GM10266 (cell line): ENCODE results near the gene SLC25A30.
"Not testable (repeated sequence)": the region's sequence is repeated elsewhere in the genome, so short reads cannot be mapped to it uniquely, and the experiment has no call there.

Experiments used
- DNase-seq: peaks from one replicate; pipeline ENCODE4 v3.0.0; 2012; ENCODE audit errors: extremely low spot score
- CTCF ChIP-seq: IDR thresholded peaks from 2 replicates; pipeline ENCODE4 v1.5.1; 2012; ENCODE audit warnings: mild to moderate bottlenecking, low read depth; ENCODE audit not compliant: control insufficient read depth, insufficient read depth; ENCODE audit errors: missing control alignments

Gene SLC25A30

DNA sequence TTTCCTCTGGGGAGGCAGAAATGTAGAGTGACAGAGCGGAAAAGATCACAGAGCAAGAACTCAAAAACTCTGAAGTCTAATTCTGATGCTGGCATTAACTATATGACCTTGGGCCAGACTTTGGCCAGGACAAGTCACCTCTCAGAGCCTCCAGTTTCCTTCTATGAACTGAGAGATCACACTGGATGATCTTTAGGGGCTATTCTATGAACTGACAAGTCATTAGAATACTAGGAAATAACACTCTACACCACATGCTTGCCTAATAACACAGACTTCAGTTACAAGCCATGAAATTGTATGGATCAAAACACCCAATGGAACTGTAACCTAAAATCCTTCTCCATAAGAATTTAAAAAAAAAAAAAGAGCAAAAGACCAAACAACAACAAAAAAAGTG, 16.9 kb downstream of the SLC25A30 start:
- DNase-seq, result no peak
- TF ChIP-seq CTCF, result no peak

- no peak for TF ChIP-seq CTCF
- no peak for DNase-seq
Observed at GRCh38 chr13:45398877-45399276, 19.3 kb downstream of the SLC25A30 start.

- TF ChIP-seq CTCF, result no peak
- no peak for DNase-seq
Observed at GRCh38 chr13:45396533-45397095, 21.6 kb downstream of the SLC25A30 start.

DNA sequence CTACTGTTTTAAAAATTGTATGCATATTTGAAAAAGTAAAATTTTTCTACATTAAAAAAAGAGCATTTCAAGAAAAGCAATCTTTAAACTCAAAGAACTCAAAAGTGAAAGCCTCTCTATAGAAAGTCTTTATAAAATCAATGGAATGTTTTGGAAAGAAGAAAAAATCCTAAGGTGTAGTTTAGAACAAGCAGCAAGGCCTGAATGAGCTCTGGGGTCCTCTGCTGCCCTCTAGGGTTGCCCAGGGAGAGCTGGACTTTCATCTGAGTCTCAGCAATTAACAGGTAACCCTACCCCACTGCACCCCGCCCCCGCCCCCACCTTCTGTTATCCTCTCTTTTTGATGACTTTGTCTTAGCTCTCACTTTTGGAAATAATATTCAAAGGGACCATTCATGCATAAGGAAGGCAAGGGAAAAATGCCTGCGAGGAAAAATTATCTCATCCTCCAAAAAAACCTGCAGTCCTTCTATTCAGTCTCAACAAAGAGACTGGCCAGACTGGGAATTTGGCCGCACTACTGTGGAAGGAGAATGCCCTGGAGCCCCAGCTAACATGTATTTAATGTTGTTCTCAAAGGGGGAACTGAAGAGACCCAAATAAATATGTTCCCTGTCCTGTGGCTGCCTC, 24.1 kb downstream of the SLC25A30 start:
- TF ChIP-seq CTCF, result peak; percentile 70
- DNase-seq, result peak; percentile 74

DNA sequence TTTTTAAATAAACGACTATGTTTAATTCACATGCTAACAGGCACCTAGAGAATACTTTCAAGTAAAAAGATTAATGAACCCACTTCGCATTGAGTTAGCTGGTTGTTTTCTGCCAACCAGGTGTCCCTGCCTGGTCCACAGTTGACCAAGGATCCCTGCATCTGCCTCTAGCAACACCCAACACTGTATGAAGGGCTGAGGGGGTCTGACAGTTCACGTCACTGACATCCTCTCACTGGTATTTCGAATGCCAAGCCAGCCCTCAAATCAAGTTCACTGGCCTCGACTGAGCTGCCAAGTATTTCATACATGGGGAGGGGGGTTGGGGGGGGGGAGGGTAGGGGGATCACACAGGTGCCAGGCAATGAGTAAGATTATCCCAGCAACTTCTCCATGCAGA, 25.4 kb downstream of the SLC25A30 start:
- no peak for DNase-seq
- TF ChIP-seq CTCF, result no peak

GRCh38 chr13:45391926-45392325, 26.2 kb downstream of the SLC25A30 start:
- TF ChIP-seq CTCF, result no peak
- DNase-seq, result no peak

DNA sequence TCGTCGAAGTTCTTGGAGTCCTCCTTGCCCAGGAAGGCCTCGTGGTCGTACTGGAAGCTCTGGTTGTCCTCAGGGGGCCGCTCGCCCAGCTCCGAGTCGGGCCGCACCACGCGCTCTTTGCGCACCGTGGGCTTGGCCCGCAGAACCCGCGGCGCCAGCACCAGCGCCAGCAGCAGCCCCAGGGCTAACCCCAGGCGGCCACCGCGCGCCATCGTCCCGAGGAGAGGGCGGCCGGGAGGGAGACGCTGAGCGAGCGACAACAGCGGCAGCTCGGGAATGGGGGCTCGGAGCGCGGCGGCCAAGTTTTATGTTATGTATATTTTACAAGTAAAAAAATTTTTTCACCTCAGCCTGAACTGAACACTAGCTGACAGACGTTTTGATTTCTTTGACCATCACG, 27.0 kb downstream of the SLC25A30 start:
- not testable (repeated sequence) for DNase-seq

GRCh38 chr13:45390348-45390747, 27.8 kb downstream of the SLC25A30 start:
- not testable (repeated sequence) for DNase-seq
